ENCODE data around the gene TMEM115.
"Not testable (repeated sequence)": the region's sequence is repeated elsewhere in the genome, so short reads cannot be mapped to it uniquely, and the experiment has no call there.

Gene TMEM115

DNA sequence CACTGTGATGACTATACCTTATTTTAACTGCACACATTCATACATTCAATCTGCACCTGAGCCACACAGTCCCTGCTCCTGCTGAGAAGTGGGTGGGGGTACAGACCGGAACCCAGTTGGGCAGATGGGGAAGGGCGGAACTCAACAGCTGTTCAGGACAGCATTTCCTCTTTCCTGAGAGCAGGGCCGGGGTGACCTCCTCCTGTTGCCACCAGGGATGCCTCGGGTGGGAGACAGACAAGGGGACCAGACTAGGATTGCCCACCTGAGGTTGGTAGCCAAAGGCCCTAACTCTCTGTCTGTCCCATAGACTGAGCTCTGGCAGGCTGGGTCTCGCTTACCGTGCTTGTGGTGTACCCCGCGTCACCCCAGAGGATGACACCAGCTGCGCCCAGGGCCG is 40.7 kb downstream of the TMEM115 start:
- DNase-seq (ENCODE audit: low read depth), result no peak
- TF ChIP-seq, protein P1, sequence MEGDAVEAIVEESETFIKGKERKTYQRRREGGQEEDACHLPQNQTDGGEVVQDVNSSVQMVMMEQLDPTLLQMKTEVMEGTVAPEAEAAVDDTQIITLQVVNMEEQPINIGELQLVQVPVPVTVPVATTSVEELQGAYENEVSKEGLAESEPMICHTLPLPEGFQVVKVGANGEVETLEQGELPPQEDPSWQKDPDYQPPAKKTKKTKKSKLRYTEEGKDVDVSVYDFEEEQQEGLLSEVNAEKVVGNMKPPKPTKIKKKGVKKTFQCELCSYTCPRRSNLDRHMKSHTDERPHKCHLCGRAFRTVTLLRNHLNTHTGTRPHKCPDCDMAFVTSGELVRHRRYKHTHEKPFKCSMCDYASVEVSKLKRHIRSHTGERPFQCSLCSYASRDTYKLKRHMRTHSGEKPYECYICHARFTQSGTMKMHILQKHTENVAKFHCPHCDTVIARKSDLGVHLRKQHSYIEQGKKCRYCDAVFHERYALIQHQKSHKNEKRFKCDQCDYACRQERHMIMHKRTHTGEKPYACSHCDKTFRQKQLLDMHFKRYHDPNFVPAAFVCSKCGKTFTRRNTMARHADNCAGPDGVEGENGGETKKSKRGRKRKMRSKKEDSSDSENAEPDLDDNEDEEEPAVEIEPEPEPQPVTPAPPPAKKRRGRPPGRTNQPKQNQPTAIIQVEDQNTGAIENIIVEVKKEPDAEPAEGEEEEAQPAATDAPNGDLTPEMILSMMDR (IDR thresholded peaks at IDR 0.05; ENCODE audit: control insufficient read depth, extremely low read depth, insufficient read depth), result no peak
- no peak overlapping the region for H3K4me3 ChIP-seq (ENCODE audit: low read depth, low read length)

DNA sequence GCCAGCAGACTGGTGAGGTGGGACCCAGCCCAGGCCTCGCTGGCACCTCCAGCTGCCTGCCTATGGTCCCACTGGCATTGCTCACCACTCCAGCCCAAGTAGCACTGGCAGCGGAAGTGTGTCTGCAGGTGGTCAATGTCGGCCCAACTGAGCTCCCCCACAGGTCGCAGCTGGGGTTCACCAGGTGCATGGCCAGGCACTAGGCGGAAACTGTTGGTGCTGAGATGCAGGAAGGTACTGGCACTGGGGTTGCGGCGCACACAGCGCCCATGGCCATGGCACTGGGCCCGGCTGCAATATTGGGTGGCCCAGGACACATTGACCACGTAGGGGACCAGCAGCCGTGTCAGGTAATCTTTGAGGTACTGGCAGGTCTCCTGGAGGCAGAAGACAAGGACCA is 41.2 kb downstream of the TMEM115 start:
- no peak for DNase-seq (ENCODE audit: low read depth)
- H3K4me3 ChIP-seq (ENCODE audit: low read depth, low read length), result no peak overlapping the region
- TF ChIP-seq, protein P1 (IDR thresholded peaks at IDR 0.05; ENCODE audit: control insufficient read depth, extremely low read depth, insufficient read depth), result no peak

DNA sequence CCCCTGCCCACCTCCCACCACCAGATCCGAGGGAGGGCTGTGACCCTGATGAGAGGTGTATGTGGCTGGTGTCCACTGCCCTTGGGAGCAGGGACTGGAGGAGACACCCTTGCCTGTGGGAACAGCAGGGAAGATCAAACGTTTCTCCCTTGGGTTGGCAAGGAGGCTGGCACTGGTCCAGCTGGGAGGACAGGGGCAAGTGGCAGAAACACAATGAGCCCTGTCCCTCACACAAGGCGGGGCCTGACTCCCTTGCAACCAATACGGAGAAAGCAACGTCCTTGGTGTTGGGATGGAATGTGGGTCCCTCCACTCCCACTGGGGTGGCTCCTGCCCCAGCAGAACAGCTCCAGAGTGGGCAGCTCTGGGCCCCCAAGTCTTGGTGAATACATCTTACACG is 42.0 kb downstream of the TMEM115 start:
- H3K4me3 ChIP-seq (ENCODE audit: low read depth, low read length), result no peak overlapping the region
- TF ChIP-seq, protein P1 (IDR thresholded peaks at IDR 0.05; ENCODE audit: control insufficient read depth, extremely low read depth, insufficient read depth), result no peak
- DNase-seq (ENCODE audit: low read depth), result no peak

DNA sequence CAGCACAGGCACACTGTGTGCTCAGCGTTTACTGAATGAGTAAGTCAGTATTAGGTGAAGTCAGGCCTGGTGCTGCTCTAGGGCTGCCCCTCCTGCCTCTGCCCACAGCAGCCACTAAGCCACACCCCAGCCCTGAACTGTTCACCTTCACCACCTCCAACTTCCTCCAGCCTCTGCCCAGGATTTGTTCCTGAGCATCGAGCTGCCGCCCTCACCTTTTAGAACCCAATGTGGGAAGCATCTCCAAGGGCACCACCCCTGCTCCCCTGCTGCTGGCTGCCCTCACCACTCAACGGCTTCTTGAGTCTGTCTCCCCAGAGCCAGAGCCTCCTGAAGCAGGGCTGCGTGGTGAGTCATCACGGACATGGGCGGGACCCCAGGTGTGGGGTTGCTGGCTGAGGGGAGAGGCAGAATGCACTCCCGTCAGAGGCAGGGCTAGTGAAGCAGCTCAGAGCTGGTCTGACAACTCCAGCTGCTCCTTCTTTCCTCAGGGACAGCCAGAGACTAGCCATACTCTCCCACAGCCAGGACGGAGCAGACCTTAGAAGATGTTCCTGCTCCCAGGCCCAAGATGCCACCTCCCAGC is 42.6 kb downstream of the TMEM115 start:
- TF ChIP-seq, protein P1 (IDR thresholded peaks at IDR 0.05; ENCODE audit: control insufficient read depth, extremely low read depth, insufficient read depth), result no peak
- no peak for DNase-seq (ENCODE audit: low read depth)
- H3K4me3 ChIP-seq (ENCODE audit: low read depth, low read length), result no peak overlapping the region

DNA sequence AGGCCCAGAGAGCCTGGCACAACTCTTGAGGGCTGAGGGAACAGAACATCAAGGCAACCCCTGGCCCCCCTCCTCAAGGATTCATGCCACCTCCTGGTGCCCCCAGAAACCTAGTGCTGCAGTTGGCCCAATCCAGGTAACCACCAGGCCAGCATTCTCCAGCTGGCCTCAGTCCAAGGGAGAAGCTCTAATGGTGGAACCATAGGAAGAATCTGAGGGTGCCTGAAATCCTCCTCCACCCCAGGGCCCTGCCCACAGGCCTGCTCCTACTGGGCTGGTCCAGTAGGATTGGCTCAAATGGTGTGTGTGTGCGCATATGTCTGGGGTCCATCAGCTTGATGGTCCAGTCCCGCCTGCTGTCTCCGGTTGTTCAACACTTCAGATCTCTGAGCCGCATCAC is 44.5 kb downstream of the TMEM115 start:
- DNase-seq (ENCODE audit: low read depth), result no peak

DNA sequence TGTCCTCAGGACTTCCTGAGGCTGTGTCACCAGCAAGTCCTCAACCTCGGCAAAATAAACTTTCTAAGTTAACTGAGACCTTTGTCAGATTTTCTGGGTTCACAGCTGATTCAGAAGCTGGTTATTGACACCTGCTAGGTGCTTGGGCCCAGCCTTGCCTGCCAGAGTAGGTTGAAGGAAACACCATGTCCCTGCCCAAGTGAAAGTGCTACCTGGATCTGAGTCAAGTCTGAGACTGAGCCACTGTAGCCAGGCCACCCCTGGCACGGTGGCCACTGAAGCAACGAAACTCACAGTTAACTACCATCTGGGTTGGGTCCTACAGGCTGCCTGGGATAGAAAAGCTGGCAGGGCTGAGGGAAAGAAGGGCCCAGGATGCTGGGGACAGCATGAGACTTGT is 45.0 kb downstream of the TMEM115 start:
- no peak overlapping the region for H3K4me3 ChIP-seq (ENCODE audit: low read depth, low read length)
- no peak for DNase-seq (ENCODE audit: low read depth)
- TF ChIP-seq, protein P1 (IDR thresholded peaks at IDR 0.05; ENCODE audit: control insufficient read depth, extremely low read depth, insufficient read depth), result no peak

More for the DNA sequence above, 44.5 kb downstream of the TMEM115 start:
- no peak overlapping the region for H3K4me3 ChIP-seq (ENCODE audit: low read depth, low read length)
- TF ChIP-seq, protein P1 (IDR thresholded peaks at IDR 0.05; ENCODE audit: control insufficient read depth, extremely low read depth, insufficient read depth), result no peak

DNA sequence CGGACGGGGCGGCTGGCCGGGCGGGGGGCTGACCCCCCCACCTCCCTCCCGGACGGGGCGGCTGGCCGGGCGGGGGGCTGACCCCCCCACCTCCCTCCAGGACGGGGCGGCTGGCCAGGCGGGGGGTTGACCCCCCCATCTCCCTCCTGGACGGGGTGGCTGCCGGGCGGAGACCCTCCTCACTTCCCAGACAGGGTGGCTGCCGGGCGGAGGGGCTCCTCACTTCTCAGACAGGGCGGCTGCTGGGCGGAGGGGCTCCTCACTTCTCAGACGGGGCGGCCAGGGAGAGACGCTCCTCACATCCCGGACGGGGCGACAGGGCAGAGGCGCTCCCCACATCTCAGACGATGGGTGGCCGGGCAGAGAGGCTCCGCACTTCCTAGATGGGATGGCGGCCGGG is 47.3 kb downstream of the TMEM115 start:
- not testable (repeated sequence) for DNase-seq (ENCODE audit: low read depth); H3K4me3 ChIP-seq (ENCODE audit: low read depth, low read length)
